Thyroid gland (tissue), 4 donors: ENCODE results near the gene DOCK1. TPM values are rescaled to one million over a fixed set of nuclear protein-coding genes. Genes with fewer than 3 reads are reported as not detected.

ENCODE experiments used
- DNase-seq, 2 donors: peaks; one replicate each; pipeline ENCODE4 v3.0.0-alpha.2; 2019
- H3K27ac ChIP-seq, 3 donors: fragments of 200-600 bp; sonication (generic); 1 replicate in 2 of 3; 2 replicates in 1 of 3; pipeline ENCODE4 v1.5.1; 2016 to 2019; ENCODE audit warnings: mild to moderate bottlenecking in 1 of 3, moderate library complexity in 1 of 3
- H3K27me3 ChIP-seq: fragments of 200-600 bp; sonication (generic); one replicate; pipeline ENCODE4 v1.5.1; 2019
- H3K36me3 ChIP-seq, 2 donors: fragments of 200-600 bp; sonication (generic); one replicate each; pipeline ENCODE4 v1.5.1; 2016 to 2019
- H3K4me1 ChIP-seq, 2 donors: fragments of 200-600 bp; sonication (generic); one replicate each; pipeline ENCODE4 v1.5.1; 2017 to 2019
- H3K4me3 ChIP-seq, 3 donors: fragments of 200-600 bp; sonication (generic); replicated peaks in 1 of 3; 1 replicate in 2 of 3; 2 replicates in 1 of 3; pipeline ENCODE4 v1.5.1; 2016; ENCODE audit warnings: mild to moderate bottlenecking in 1 of 3
- H3K9me3 ChIP-seq: fragments of 200-600 bp; sonication (generic); one replicate; pipeline ENCODE4 v1.5.1; 2017
- POLR2A ChIP-seq, 2 donors: fragments of 450-650 bp; IDR thresholded peaks; one replicate each; pipeline ENCODE4 v1.6.1; 2017; ENCODE audit warnings: antibody characterized with exemption in 2 of 2, mild to moderate bottlenecking in 2 of 2, moderate library complexity in 1 of 2
- WGBS, 2 donors: methylation state at CpG; one replicate each; pipeline ENCODE4 v1.1.5; 2017; 5-methylcytosine and 5-hydroxymethylcytosine counted together
- intact Hi-C: fragments of 100-400 bp; cut with DNase I; formaldehyde crosslinking; loops from one replicate; pipeline ENCODE4 v1.15.1; 2023
- total RNA-seq, 4 donors: library from RNA; depleted of rRNA; stranded (reverse); fragments of >200 nt; gene quantifications; one replicate each; pipeline ENCODE4 v1.2.3, GENCODE V29; 2016
- TF ChIP-seq, protein P1 (sequence below), 6 experiments: fragments of 200-600 bp in 3 of 6; fragments of 450-650 bp in 3 of 6; sonication (generic) in 3 of 6; IDR thresholded peaks; one replicate each; pipeline ENCODE4 v1.5.1; 2016 to 2019; ENCODE audit warnings: antibody characterized with exemption in 6 of 6, mild to moderate bottlenecking in 2 of 6, inconsistent platforms in 1 of 6, moderate library complexity in 1 of 6

The DOCK1 gene
- total RNA-seq, 4 donors from 2014 or later = 89.7 to 217 (median 112) TPM

DNA sequence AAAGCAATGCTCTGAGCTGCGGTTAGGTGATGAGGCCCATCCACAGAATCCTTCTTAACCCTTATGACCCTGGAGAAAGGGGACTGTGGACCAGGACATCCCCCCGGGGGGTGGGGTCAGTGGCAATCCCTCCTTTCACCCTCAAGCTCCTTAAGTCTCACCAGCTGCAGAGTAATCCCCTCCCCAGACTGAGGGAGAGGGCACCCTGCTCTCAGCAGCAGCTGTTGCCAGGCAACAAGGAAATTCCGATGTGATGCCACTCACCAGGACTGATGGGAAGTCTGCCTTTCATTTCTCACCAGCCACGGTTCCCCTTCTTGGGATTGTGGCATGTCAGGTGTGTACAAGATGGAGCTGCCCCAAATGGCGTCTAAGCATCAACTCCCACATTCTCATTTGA is 129.6 kb downstream of the DOCK1 start:
- no peak for DNase-seq
- intact Hi-C loops = no loop called here
- TF ChIP-seq, protein P1, sequence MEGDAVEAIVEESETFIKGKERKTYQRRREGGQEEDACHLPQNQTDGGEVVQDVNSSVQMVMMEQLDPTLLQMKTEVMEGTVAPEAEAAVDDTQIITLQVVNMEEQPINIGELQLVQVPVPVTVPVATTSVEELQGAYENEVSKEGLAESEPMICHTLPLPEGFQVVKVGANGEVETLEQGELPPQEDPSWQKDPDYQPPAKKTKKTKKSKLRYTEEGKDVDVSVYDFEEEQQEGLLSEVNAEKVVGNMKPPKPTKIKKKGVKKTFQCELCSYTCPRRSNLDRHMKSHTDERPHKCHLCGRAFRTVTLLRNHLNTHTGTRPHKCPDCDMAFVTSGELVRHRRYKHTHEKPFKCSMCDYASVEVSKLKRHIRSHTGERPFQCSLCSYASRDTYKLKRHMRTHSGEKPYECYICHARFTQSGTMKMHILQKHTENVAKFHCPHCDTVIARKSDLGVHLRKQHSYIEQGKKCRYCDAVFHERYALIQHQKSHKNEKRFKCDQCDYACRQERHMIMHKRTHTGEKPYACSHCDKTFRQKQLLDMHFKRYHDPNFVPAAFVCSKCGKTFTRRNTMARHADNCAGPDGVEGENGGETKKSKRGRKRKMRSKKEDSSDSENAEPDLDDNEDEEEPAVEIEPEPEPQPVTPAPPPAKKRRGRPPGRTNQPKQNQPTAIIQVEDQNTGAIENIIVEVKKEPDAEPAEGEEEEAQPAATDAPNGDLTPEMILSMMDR (IDR thresholded peaks at IDR 0.05) = no peak
- TF ChIP-seq POLR2A (IDR thresholded peaks at IDR 0.05) = no peak
- Histone ChIP-seq H3K27ac (no peak overlapping the region), H3K4me1 (no peaks in the 10 kb centered on the region), H3K36me3 (peaks cover 33 to 57% of the 10 kb centered on the region in 2 donors), H3K9me3 (no peaks in the 10 kb centered on the region), H3K4me3 (no peak overlapping the region), H3K27me3 (no peaks in the 10 kb centered on the region)
- WGBS, 2 donors = 79 to 100% methylated on average over 5 of the region's 5 CpGs

DNA sequence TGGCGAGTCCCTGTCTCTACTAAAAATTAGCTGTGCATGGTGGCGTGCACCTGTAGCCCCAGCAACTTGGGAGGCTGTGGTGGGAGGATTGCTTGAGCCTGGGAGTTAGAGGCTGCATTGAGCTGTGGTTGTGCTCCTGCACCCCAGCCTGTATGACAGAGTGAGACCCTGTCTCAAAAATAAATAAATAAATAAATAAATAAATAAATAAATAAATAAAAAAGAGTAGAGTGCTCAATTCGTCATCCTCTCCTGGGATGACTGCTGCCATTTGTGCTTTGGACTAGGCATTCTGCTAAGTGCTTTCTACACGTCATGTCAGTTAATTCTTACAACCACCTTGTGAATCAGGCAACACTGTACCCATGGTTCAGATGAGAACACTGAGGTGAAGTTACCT is 130.6 kb downstream of the DOCK1 start:
- peaks cover 34 to 57% of the 10 kb centered on the region in 2 donors for H3K36me3 ChIP-seq
- H3K27me3 ChIP-seq = no peaks in the 10 kb centered on the region
- H3K9me3 ChIP-seq = no peaks in the 10 kb centered on the region
- DNase-seq = no peak
- intact Hi-C loops = no loop called here
- WGBS, 2 donors = 90 to 94% methylated on average over 4 of the region's 4 CpGs
- no peak overlapping the region for H3K4me3 ChIP-seq
- no peak overlapping the region for H3K27ac ChIP-seq
- no peaks in the 10 kb centered on the region for H3K4me1 ChIP-seq
- TF ChIP-seq, protein P1 (IDR thresholded peaks at IDR 0.05) = no peak
- TF ChIP-seq POLR2A (IDR thresholded peaks at IDR 0.05) = no peak

DNA sequence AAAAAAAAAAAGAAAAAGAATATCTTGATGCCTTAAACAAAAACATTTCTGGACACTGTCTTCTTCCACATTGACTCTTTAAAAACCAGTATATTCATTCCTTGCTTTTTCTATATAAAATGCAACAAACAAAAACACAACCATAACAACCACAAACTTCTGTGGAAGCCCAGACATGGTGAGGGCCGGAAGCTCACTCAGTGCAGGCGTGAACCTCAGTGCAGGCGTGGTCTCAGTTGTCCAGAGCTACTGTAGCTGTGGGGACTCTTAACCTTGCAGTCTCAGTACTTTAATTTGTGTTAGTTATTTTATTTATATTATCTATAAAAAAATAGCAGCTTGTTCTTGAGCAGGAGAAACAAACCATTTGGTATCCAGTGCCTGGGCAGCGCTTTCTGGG is 131.8 kb downstream of the DOCK1 start:
- Histone ChIP-seq H3K36me3 (peaks cover 28 to 49% of the 10 kb centered on the region in 2 donors), H3K4me3 (no peak overlapping the region), H3K27me3 (no peaks in the 10 kb centered on the region), H3K9me3 (no peaks in the 10 kb centered on the region), H3K27ac (no peak overlapping the region), H3K4me1 (no peaks in the 10 kb centered on the region)
- WGBS, 2 donors = 98 to 99% methylated on average over 4 of the region's 4 CpGs
- intact Hi-C loops = no loop called here
- no peak for DNase-seq
- TF ChIP-seq POLR2A (IDR thresholded peaks at IDR 0.05) = no peak
- TF ChIP-seq, protein P1 (IDR thresholded peaks at IDR 0.05) = no peak

DNA sequence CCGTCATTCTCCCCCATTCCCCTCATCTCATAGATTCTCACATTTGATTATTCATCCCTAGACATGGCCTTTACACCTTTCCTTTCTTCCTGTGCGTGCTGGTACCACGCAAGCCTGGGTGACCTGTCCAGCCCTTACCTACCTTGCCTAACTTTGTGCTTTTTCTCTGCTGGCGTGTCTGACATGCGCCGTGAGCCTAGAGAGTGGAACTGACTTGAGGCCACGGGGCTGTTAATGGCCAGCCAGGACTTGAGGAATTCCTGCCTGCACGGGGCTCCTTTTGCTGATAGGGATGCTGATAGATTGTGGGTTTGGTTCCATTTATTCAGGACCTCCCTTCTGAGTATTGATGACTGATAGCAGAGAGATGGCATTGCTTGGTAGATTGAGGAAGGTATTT is 134.2 kb downstream of the DOCK1 start:
- WGBS, 2 donors = 97 to 99% methylated on average over 8 of the region's 8 CpGs
- Histone ChIP-seq H3K9me3 (no peaks in the 10 kb centered on the region), H3K36me3 (peaks cover 16 to 47% of the 10 kb centered on the region in 2 donors), H3K4me1 (no peaks in the 10 kb centered on the region), H3K27ac (no peak overlapping the region), H3K4me3 (no peak overlapping the region), H3K27me3 (no peaks in the 10 kb centered on the region)
- no peak for DNase-seq
- intact Hi-C loops = no loop called here
- TF ChIP-seq, protein P1 (IDR thresholded peaks at IDR 0.05) = no peak
- no peak for TF ChIP-seq POLR2A (IDR thresholded peaks at IDR 0.05)

DNA sequence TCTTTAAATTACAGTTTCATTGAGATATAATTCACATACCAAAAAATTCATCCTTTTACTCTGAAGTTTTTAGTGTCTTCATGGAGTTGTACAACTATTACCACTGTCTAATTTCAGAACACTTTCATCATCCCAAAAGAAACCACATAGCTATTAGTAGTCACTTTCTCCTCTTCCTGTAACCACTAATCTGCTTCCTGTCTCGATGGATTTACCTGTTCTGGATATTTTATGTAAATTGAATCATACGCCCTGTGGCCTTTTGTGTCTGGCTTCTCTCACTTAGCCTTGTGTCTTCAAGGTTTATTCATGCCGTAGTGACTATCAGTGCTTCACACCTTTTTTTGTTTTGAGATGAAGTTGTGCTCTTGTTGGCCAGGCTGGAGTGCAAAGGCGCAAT is 135.5 kb downstream of the DOCK1 start:
- Histone ChIP-seq H3K9me3 (no peaks in the 10 kb centered on the region), H3K27ac (no peak overlapping the region), H3K36me3 (peaks cover 19 to 36% of the 10 kb centered on the region in 2 donors), H3K27me3 (no peaks in the 10 kb centered on the region), H3K4me3 (no peak overlapping the region), H3K4me1 (no peaks in the 10 kb centered on the region)
- no peak for DNase-seq
- WGBS, 2 donors = 79 to 95% methylated on average over 4 of the region's 4 CpGs
- intact Hi-C loops = no loop called here
- TF ChIP-seq POLR2A (IDR thresholded peaks at IDR 0.05) = no peak
- TF ChIP-seq, protein P1 (IDR thresholded peaks at IDR 0.05) = no peak
